ENCODE results near the gene SCG2.

SCG2 gene

DNA sequence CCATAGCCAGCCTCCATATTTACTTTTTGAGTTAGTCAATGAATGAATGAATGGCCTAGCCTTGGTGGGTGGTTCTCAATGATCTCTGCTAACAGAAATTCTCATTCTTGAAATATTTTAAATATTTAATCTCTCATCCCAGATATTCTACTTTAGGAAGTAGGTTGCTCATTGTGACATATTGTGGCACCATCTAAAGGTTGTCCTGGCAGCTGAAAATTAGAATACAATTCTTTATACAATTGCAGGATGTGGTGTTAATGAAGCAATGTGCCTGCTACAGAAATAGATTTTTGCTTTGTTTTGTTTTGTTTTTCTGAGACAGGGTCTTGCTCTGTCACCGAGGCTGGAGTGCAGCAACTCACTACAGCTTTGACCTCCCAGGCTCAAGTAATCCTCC, 35.8 kb downstream of the SCG2 start:
- no peak for DNase-seq

DNA sequence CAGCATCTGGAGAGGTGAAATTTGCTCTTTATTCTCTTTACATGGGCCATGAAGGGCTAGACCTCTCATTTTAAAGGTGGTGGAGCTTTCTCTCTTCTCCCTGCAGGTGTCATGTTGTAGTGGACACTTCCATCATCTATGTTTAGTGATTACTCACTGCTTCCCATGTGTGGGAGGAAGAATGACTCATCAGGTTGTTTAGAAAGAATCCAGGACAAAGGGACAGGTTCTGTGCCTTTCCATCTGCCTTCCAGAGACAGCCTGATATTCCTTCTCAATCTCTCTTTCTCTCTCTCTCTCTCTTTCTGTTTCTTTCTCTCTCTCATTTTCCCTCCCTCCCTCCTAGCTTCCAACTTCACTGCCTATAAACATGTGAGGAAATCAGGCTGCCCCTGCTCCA, 38.7 kb downstream of the SCG2 start:
- no peak for DNase-seq

- no peak for DNase-seq
These were observed 40.1 kb downstream of the SCG2 start for GRCh38 chr2:223562078-223562477.

GRCh38 chr2:223560749-223561435, 41.3 kb downstream of the SCG2 start:
- DNase-seq = no peak

GRCh38 chr2:223558970-223559369, 43.2 kb downstream of the SCG2 start:
- no peak for DNase-seq

DNA sequence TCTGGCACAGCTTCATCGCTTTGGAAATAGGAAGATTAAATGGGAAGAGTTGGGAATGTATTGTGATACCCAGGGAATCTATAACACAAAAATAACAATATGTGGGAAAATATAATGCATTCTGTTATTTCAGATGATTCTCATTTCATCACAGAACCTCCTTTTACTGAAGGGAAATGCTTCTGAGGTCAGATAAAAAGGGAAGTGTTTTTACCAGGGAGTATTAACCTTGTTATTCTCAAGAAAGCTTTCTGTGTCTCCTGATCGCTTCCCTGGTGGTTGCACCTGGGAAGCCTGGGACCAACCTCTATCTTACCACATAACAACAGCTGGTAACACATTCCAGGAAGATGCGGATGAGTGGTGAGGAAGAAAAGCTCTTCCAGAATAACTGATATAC, 47.2 kb downstream of the SCG2 start:
- no peak for DNase-seq

GRCh38 chr2:223549215-223549614, 52.9 kb downstream of the SCG2 start:
- DNase-seq = no peak

- no peak for DNase-seq
These were observed 54.0 kb downstream of the SCG2 start for GRCh38 chr2:223548194-223548593.
